ENCODE results near the gene DCLRE1C.
A peak's percentile ranks its signal among the peaks of the same experiment; 100 is the strongest.
"Not testable (repeated sequence)": the region's sequence is repeated elsewhere in the genome, so short reads cannot be mapped to it uniquely, and the experiment has no call there.

The DCLRE1C gene

DNA sequence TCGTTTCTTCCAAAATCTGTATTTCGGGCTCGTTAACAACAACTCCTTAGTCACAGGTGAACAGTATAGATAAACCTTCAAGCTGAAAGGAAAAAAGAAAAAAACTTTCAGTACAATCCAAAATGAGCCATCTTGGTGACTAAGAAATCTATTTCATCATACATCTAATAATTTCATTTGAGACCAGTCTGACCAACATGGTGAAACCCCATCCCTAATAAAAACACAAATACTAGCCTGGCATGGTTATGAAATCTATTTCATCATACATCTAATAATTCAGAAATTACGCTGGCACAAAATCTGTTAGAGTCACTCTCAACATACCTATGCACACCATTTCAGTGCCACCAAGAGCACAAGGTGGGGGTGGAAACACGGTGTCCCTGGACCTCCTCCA, 8.8 kb downstream of the DCLRE1C start:
- no peak for DNase-seq (ENCODE audit: low spot score)

GRCh38 chr10:14942950-14943338, 11.0 kb downstream of the DCLRE1C start:
- not testable (repeated sequence) for DNase-seq (ENCODE audit: low spot score)

GRCh38 chr10:14942147-14942949, 11.5 kb downstream of the DCLRE1C start:
- not testable (repeated sequence) for DNase-seq (ENCODE audit: low spot score)

DNA sequence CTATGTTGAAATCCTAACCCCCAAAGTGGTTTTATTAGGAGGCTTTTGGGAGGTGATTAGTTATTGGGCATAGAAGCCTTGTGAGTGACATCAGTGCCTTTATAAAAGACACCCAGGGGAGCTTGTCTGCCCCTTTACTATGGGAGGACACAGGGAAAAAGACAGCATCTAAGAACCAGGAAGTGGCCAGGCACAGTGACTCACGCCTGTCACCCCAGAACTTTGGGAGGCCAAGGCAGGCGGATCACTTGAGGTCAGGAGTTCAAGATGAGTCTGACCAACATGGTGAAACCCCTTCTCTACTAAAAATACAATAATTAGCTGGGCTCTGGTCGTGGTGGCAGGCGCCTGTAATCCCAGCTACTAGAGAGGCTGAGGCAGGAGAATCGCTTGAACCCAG, 14.9 kb downstream of the DCLRE1C start:
- not testable (repeated sequence) for DNase-seq (ENCODE audit: low spot score)

DNA sequence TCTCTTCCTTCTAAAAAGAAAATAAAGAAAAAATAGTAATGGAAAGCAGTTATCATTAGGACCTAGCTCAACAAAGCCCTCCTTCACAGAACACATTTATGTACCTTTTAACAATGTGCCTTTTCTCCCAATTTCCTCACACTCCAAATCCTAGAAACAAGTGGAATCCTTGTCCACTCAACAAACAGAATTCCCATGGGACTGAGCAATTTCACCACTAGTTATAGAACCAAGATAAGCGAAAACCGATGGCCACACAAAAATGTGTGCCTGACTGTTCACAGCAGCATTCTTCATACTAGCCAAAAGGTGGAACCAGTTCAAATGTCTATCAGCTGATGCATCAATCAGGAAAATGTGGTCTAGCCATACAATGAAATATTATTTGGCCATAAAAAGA, 17.3 kb downstream of the DCLRE1C start:
- no peak for DNase-seq (ENCODE audit: low spot score)

DNA sequence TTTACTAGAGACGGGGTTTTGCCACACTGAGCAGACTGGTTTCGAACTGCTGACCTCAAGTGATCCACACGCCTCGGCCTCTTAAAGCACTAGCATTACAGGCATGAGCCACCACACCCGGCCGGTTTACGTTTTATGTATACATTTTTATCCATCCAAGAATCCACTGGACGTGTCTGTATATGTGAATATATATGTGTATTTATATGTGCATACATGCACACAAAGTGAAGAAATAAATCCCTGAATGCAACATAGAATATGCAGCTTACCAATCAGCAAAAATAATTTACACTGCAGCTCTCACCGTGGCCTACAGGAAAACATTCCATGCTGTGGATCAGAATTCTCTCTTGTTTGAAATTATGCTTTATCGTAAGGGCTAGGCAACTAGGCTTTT, 23.3 kb downstream of the DCLRE1C start:
- no peak for DNase-seq (ENCODE audit: low spot score)

DNA sequence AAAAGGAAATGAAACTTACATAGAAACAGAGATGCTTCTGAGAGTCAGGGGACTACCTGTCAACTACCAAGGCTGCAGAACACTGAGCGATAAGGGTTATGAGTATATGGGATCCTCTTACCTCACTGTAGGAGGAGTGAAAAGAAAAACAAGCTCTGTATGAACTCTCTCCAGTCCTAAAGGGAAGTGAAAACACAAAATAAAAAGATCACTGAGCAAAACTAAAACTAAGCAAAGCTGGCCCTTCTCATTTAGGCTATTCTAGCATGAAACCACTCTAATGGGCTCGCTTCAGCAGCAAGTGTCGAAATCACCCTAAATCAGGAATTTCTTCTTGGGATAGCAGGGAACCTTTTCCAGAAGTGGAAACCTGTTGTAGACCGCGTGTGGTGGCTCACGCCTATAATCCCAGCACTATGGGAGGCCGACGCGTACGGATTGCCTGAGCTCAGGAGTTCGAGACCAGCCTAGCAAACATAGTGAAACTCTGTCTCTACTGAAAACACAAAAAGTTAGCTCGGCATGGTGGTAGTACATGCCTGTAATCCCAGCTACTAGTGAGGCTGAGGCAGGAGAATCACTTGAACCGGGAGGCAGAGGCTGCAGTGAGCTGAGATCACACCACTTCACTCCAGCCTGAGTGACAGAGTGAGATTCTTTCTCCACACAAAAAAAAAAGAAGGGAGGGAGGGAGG, 27.0 kb downstream of the DCLRE1C start:
- no peak for DNase-seq (ENCODE audit: low spot score)

- DNase-seq (ENCODE audit: low spot score) = no peak
Measured at GRCh38 chr10:14926061-14926470, 27.8 kb downstream of the DCLRE1C start.

GRCh38 chr10:14925268-14925667, 28.6 kb downstream of the DCLRE1C start:
- DNase-seq (ENCODE audit: low spot score) = no peak

- DNase-seq (ENCODE audit: low spot score) = no peak
Measured at GRCh38 chr10:14924013-14924412, 29.9 kb downstream of the DCLRE1C start.

DNA sequence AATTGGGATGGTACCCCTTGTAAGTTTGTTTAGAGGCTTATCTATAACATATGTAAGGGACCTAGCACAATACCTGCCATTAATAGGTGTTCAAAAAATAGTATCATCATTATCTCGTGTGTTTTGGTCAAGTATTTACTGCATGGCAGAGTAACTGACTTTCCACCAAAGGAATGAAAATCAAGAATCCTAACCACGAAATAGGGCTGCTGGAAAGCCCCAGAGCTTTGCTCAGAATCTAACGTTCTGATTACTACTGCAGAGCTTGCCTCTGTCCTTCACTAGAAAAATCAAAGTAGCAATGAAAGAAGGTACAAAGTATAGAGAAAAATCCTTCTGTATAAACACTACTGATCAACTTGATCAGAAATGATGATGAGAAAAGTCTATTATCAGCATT, 34.9 kb downstream of the DCLRE1C start:
- DNase-seq (ENCODE audit: low spot score) = no peak

DNA sequence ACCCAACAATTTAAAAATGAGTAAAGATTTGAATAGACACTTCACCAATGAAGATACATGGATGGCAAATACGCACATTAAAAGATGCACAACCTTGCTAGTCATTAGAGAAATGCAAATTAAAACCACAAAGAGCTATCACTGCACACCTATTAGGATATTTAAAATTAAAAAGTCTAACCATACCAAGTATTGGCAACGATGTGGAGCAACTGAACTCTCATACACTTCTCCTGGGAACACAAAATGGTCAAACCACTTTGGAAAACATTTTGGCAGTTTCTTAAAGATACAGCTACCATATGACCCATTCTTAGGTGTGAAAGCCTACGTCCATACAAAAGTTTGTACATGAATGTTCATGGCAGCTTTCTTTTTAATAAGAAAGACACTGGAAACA, 36.1 kb downstream of the DCLRE1C start:
- no peak for DNase-seq (ENCODE audit: low spot score)

- no peak for DNase-seq (ENCODE audit: low spot score)
Measured at GRCh38 chr10:14916600-14916999, 37.3 kb downstream of the DCLRE1C start.

- DNase-seq (ENCODE audit: low spot score) = no peak
Measured at GRCh38 chr10:14911801-14912200, 42.1 kb downstream of the DCLRE1C start.

GRCh38 chr10:14910953-14911352, 42.9 kb downstream of the DCLRE1C start:
- DNase-seq (ENCODE audit: low spot score) = no peak

- DNase-seq (ENCODE audit: low spot score) = no peak
Measured at GRCh38 chr10:14909101-14909500, 44.8 kb downstream of the DCLRE1C start.

DNA sequence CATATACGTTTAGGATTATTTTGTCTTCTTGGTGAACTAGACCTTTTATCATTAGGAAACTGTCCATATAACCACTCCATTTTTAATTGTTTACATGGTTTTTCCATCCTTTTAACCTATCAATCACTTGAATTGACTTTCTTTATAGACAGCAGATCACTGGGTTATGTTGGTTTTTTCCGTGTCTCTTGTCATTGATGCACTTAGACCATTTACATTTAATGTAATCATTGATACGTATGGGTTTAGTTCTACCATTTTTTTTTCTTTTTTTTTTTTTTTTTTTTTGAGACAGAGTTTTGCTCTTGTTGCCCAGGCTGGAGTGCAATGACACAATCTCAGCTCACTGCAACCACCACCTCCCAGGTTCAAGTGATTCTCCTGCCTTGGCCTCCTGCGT, 46.3 kb downstream of the DCLRE1C start:
- DNase-seq (ENCODE audit: low spot score) = not testable (repeated sequence)

GRCh38 chr10:14906765-14907164, 47.1 kb downstream of the DCLRE1C start:
- no peak for DNase-seq (ENCODE audit: low spot score)

DNA sequence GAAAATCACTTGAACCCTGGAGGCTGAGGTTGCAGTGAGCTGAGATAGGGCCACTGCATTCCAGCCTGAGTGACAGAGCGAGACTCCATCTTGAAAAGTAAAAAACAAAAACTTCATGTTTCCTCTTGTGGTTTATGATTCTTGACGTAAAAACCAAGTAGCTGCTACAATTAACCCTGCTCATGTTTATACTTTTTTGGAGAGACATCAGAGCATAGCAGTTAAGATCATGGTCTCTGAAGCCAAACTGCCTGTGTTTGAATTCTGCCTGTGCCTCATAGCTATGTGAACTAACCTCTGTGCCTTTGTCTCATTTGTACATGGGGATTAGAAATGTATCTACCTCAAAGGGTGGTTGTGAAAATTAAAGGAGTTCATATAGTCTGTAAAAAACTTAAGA, 48.0 kb downstream of the DCLRE1C start:
- DNase-seq (ENCODE audit: low spot score) = no peak

DNA sequence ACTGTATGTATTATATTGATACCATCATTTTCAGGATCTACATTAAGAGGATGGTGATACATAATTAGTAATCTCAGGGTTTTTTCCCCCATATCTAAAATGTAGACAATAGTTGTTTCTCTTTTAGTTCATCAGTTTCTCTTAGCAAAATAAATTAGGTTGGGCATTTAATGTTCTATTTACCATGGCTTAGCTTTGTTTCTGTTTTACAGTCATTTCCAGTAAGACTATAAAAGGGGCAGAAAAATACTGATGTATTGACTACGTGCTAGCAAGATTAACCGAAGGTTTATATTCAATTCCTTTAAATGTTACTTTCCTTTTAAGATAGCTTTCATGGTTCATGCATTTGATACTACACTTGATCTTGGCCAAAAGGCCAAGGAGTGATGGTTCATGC, 49.0 kb downstream of the DCLRE1C start:
- no peak for DNase-seq (ENCODE audit: low spot score)

DNA sequence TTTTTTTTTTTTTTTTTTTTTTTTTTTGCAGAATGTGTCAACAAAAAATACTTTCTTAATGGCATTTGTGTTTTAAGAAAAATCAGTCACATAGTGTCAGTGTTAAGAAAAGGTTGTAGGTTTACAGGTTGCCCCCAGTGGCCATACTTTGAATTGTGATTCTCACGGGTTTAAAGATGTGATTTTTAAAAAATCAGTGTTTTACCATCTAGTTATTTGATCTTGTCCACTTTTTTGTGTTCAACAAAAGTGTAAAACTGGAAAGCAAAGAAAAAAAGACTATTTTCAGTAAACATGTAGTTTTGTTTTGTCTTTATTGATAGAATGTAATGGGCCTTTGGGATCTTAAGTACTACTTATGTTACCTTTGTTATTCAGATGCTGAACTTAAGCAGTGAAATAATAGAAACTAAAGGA, 49.6 kb downstream of the DCLRE1C start:
- DNase-seq (ENCODE audit: low spot score) = peak; percentile 76

DNA sequence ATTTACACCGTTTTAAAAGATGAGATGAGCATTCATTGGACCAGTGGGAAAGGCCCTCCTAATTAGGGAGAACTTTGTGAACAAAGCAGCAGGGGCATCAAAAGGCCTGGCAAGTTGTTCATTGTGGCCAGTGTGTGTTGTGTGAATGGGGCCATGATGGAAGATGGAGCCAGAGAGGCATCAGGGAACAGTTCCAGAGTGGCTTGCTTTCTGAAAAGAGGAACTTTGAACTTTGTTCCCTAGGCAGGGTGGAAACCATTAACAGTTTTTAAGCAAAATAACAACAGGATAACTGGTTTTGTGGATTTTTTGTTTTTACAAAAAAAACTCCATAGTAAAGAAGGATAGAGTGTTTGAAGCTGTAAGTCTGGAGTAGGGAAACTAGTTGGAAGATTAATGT, 62.7 kb downstream of the DCLRE1C start:
- DNase-seq (ENCODE audit: low spot score) = no peak

DNA sequence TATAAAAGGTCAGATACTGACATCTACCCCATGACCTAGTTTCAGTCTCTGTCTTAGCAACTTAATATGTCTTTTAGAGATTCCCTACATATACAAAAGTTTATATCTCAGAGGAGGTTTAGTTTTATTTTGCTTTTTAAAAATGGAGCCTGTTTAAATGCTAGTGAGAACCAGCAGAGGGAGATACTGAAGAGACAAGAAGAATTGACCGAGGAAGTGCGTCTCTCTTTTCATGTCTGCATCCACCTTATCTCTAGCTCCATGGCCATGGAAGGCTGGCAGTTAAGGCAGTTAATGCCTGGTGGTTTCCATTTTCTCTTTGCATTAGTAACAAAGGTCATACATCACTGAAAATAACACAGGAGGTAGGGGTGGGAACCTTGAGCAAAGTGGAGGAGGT, 64.6 kb downstream of the DCLRE1C start:
- DNase-seq (ENCODE audit: low spot score) = peak; percentile 49

DNA sequence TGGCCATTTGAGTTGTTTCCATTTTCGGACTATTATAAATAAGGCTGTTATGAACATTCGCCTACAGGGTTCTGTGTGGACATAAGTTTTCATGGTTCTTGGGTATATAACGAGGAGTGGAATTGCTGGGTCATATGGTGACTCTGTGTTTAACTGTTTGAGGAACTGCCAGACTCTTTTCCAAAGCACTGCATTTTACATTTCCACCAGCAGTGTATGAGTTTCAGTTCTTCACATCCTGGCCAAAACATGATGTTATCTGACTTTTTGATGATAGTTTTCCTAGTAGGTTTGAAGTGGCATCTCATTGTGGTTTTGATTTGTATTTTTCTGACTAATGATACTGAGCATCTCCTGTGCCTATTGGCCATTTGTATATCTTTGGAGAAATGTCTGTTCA, 69.8 kb downstream of the DCLRE1C start:
- DNase-seq (ENCODE audit: low spot score) = no peak
